HG03521 (cell line): ENCODE results near the gene L3MBTL4.

Source experiments
- ATAC-seq: cut with Tn5 transposase; IDR thresholded peaks from one replicate; pipeline ENCODE4 v1.9.1; 2021; ENCODE audit warnings: mild to moderate bottlenecking, moderate library complexity; ENCODE audit not compliant: unreplicated experiment

Gene L3MBTL4

GRCh38 chr18:6367208-6367607 is 47.5 kb downstream of the L3MBTL4 start:
- no peak for ATAC-seq

- no peak for ATAC-seq
These were observed 47.9 kb downstream of the L3MBTL4 start for GRCh38 chr18:6366776-6367175.

DNA sequence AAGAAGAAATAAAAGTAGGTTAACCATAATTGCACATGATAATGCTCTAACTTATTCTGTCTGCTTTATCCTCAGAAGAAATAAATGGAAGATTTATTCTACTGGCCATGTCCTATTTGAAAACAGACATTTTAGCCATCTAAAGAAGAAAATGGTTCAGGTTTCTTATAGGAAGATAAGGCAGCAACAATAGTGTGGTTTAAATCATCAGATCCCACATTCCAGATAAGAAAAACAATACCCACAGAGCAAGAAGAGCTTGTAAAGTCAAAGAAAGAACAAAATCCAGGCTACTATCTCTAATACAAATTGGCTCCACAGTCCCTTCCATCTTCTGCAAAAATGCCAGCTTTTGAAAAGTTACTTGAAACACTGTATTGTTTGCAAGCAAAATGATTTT is 49.3 kb downstream of the L3MBTL4 start:
- ATAC-seq, result no peak

- ATAC-seq, result peak; percentile 59
These were observed 51.5 kb downstream of the L3MBTL4 start for GRCh38 chr18:6363216-6363615.

DNA sequence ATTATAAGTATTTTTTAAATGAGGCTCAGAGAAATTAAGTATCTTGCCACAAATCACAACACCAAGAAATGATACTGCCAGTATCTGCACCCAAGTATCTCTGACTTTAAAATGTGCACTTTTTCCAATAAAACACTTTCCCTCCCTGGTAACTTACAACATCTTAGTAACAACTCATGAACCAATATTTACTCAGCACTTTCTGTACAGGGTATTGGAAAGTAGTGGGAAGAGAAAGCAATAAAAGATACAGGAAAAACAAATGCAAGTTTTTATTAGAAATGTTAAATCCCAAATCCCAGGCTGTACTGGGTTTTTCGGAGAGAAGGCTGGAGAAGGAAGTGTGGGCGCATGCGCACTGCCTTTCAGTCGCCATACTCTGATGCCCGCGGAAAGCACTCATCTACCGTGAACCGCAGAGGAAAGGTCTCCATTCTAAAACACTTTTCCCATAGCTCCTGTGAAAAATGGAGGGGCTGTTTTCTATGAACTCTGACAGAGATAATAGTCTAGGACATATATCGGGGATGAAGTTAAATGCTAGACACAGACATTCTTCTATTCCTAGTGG is 52.1 kb downstream of the L3MBTL4 start:
- ATAC-seq, result no peak

- ATAC-seq, result no peak
These were observed 57.0 kb downstream of the L3MBTL4 start for GRCh38 chr18:6357668-6358067.

- ATAC-seq, result peak; percentile 51
These were observed 58.7 kb downstream of the L3MBTL4 start for GRCh38 chr18:6355789-6356589.

DNA sequence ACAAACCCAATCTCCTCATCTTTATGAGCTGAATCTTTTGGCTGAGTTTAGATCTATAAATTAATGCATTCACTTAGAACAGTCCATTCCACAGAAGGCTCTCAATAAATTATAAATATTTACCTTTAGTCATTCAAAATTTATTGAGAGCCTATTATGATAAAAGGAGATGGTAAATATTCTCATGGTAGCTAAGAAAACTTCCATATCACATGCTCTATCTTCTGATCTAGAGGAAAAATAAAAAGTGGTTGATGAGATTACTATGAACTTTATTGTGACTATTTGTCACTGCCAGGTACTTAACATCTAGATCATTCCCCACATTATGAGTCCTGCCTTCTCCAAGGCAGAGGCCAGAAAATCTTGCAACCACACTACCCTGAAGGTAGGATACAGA is 62.4 kb downstream of the L3MBTL4 start:
- no peak for ATAC-seq

DNA sequence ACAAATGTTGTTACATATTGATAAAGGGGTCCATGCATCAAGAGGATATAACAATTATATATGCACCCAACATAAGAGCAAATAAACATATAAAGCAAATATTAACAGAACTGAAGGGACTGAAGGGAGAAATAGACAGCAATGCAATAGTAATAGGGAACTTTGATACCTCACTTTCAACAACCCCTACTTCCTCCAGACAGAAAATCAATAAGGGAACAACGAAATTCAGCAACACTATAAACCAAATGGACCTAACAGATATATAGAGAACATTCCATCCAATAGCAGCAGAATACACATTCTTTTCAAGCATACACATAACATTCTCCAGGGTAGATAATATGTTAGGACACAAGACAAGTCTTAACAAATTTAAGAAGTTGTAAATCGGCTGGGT is 71.7 kb downstream of the L3MBTL4 start:
- ATAC-seq, result no peak

- ATAC-seq, result no peak
These were observed 73.0 kb downstream of the L3MBTL4 start for GRCh38 chr18:6341709-6342108.

GRCh38 chr18:6341303-6341702 is 73.4 kb downstream of the L3MBTL4 start:
- no peak for ATAC-seq

DNA sequence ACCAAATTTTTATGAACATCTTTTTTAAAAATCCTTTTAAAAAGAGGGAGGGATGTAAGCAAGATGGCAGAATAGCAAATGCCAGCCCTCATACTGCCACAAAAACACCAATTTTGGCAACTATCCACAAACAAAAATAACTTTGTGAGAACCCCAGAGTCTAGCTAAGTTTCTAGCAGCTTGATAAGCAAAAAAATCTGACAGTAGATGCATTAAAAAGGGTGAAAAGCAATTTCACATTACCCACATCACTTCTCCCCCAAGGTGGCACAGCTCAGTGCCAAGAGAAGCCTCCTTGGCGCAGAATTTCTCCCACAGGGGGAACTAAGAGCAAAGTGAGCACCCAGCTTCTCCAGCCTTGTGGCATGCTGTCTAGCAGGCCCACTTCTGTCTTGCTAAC is 74.6 kb downstream of the L3MBTL4 start:
- no peak for ATAC-seq

GRCh38 chr18:6336239-6336638 is 78.5 kb downstream of the L3MBTL4 start:
- ATAC-seq, result no peak

DNA sequence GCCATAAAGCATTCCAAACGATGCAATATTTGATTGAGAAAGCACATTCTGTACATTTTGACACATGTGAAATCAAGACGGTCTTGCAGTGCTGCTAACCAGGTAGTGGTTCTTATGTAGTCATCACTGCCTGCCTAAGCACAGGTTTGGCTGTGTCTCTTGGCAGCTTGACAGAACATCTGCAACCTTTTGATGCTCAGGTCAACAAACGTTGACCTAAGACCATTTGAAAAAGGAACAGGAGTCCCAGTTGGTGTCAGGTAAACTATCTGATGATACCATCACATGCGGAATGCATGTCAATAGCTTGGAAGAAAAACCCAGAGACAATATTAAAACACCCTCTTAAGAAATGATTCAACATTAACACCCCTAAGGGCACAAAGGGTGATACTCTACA is 80.7 kb downstream of the L3MBTL4 start:
- ATAC-seq, result no peak

GRCh38 chr18:6331872-6332271 is 82.8 kb downstream of the L3MBTL4 start:
- no peak for ATAC-seq

GRCh38 chr18:6330786-6331185 is 83.9 kb downstream of the L3MBTL4 start:
- no peak for ATAC-seq

- no peak for ATAC-seq
These were observed 86.1 kb downstream of the L3MBTL4 start for GRCh38 chr18:6328621-6329010.

DNA sequence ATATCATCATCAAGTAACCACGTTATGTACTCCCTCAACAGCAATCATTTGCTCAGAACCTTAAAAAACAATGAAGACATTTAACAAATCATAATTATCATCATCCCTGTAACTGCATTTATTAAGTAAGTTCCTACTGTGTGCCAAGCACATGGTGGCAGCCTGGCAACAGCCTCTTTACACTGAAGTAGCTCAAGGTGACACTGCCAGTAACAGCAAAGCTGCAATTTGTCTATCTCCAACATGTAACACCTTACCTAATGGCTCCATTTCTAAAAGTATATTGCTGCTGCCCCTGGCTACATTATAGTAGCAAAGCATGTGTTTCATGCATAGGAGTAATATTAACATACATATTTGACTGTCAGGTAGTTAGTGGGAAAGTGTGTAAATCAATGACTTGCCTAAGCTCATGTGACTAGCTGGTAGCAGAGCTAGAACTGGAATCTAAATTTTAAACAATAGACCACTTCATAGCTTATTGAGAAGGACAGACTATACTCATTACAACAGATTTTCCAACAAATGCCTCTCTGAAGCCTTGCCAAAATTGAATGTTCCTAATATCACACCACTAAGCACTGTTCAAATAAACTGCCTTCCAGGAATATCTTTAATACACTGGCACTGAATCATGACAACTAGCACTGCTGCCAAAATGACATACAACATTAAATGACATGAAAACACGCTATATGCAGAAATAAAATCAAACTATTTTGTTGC is 86.7 kb downstream of the L3MBTL4 start:
- ATAC-seq, result no peak

DNA sequence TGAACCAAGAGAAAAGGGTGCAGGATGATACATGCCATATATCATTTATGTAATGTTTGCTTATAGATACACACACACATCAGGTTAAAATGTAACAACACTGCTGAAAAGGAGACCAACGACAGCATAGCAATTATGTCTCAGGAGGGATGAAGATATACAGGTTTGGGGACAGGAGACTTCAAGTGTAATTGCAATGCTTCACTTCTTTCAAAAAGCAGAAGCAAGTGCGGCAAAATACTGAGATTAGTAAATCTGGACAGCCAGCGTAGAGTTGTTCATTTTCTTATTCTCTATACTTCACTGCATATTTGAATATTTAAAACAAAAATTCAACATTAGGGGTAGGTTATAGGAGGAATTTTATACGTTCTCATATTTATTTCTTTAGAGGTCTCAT is 87.2 kb downstream of the L3MBTL4 start:
- ATAC-seq, result no peak

DNA sequence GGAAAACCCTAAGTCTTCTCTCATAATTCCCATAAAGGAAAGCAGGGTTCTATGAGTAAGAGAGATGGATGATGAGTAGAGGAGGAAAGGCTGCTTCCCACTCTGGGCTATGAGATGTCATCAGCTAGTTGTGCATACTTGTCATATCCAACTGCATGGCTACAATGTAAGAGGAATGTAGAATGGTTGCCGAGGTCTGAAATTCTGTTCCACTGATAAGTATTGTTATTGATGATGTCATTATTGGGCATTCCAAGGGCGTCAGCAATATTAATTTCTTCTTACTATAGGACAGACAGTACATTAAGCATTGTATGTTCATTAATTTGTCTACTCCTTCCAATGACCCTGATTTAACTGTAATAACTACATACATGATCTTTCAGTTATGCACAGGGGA is 88.1 kb downstream of the L3MBTL4 start:
- no peak for ATAC-seq

GRCh38 chr18:6323319-6323889 is 91.3 kb downstream of the L3MBTL4 start:
- no peak for ATAC-seq
